K562 (cell line): ENCODE results near the gene HERC5. TPM values are rescaled to one million over a fixed set of nuclear protein-coding genes. Genes with fewer than 3 reads are reported as not detected.

ENCODE experiments used
- ARID4B ChIP-seq: sonication (generic); formaldehyde crosslinking; IDR thresholded peaks from 2 replicates; pipeline ENCODE4 v1.8.0; 2022; ENCODE audit warnings: mild to moderate bottlenecking, missing genetic modification reagents
- DPF2 ChIP-seq: fragments of 450-650 bp; IDR thresholded peaks from 2 replicates; pipeline ENCODE4 v1.6.1; 2016
- HMG20B ChIP-seq: fragments of 250-450 bp; sonication (Bioruptor Pico); IDR thresholded peaks from 2 replicates; pipeline ENCODE4 v1.5.0; 2021; ENCODE audit warnings: mild to moderate bottlenecking
- MTA2 ChIP-seq: fragments of 450-650 bp; IDR thresholded peaks from 2 replicates; pipeline ENCODE4 v1.6.1; 2016; ENCODE audit warnings: low read depth
- NCOA6 ChIP-seq: fragments of 450-650 bp; IDR thresholded peaks from 2 replicates; pipeline ENCODE4 v1.6.1; 2017; ENCODE audit warnings: mild to moderate bottlenecking
- NFE2 ChIP-seq: IDR thresholded peaks from 2 replicates; pipeline ENCODE4 v1.6.1; 2014; ENCODE audit warnings: antibody characterized with exemption, low read depth
- POLR3G ChIP-seq: IDR thresholded peaks from 2 replicates; pipeline ENCODE4 v1.6.1; 2011; ENCODE audit not compliant: insufficient read length, insufficient replicate concordance; ENCODE audit errors: extremely low read depth
- RBM22 ChIP-seq: fragments of 200-400 bp; formaldehyde crosslinking; IDR thresholded peaks from 2 replicates; pipeline ENCODE4 v1.6.1; 2018; ENCODE audit warnings: low read length, low read depth; ENCODE audit not compliant: poor library complexity, severe bottlenecking
- SMAD4 ChIP-seq: fragments of 250-450 bp; sonication (Bioruptor Pico); conservative IDR thresholded peaks from 2 replicates; pipeline ENCODE4 v1.8.0; 2021; ENCODE audit warnings: inconsistent platforms, mild to moderate bottlenecking, moderate library complexity
- SMC3 ChIP-seq: conservative IDR thresholded peaks from 2 replicates; pipeline ENCODE4 v1.6.1; 2011; ENCODE audit warnings: low read depth, low read length, improper control_type of control experiment; ENCODE audit not compliant: insufficient read depth
- SP2 ChIP-seq: IDR thresholded peaks from 2 replicates; pipeline ENCODE4 v1.6.1; 2011; ENCODE audit warnings: mild to moderate bottlenecking, low read depth, low read length, moderate library complexity; ENCODE audit not compliant: poor library complexity, severe bottlenecking; ENCODE audit errors: extremely low read depth
- SREBF1 ChIP-seq: fragments of 150-350 bp; IDR thresholded peaks from 2 replicates; pipeline ENCODE4 v1.6.1; 2014; ENCODE audit warnings: antibody characterized with exemption, low read depth, low read length, borderline replicate concordance
- TCF7 ChIP-seq: sonication (generic); IDR thresholded peaks from 2 replicates; pipeline ENCODE4 v1.6.1; 2016; ENCODE audit warnings: antibody characterized with exemption, borderline replicate concordance
- TCFL5 ChIP-seq: fragments of 250-450 bp; sonication (Bioruptor Pico); conservative IDR thresholded peaks from 2 replicates; pipeline ENCODE4 v1.6.1; 2021; ENCODE audit warnings: mild to moderate bottlenecking, moderate library complexity, matching md5 sums
- ZNF3 ChIP-seq: fragments of 250-450 bp; sonication (Bioruptor Pico); IDR thresholded peaks from 2 replicates; pipeline ENCODE4 v1.5.0; 2021; ENCODE audit warnings: mild to moderate bottlenecking, moderate library complexity
- ZNF655 ChIP-seq: fragments of 250-450 bp; sonication (Bioruptor Pico); IDR thresholded peaks from 2 replicates; pipeline ENCODE4 v1.5.0; 2021
- polyA plus RNA-seq, 8 experiments: library from polyadenylated mRNA; depleted of rRNA in 4 of 8; stranded (reverse) in 5 of 8; unstranded in 3 of 8; fragments of >200 nt; fragmentation: Nextera tagmentation in 2 of 8; fragmentation: Illumina TruSeq in 1 of 8; extraction: Ambion mirVana in 2 of 8; extraction: Trizol in 1 of 8; gene quantifications; 2 replicates each; pipeline versions ENCODE4 v1.2.1 to v1.2.3, GENCODE V29; 2011 to 2014; ENCODE audit warnings: inconsistent platforms in 1 of 8, missing spikeins in 1 of 8
- total RNA-seq, 7 experiments: library from RNA; depleted of rRNA in 6 of 7; stranded (reverse); fragments of >200 nt in 6 of 7; fragmentation: Illumina TruSeq in 2 of 7; extraction: Trizol in 2 of 7; gene quantifications; 2 replicates each; pipeline versions ENCODE4 v1.2.1 to v1.2.3, GENCODE V29; 2011 to 2021; ENCODE audit warnings: low replicate concordance in 1 of 7
- TF ChIP-seq, protein P1 (sequence below): fragments of 250-450 bp; sonication (Bioruptor Pico); IDR thresholded peaks from 2 replicates; pipeline ENCODE4 v1.4.0; 2020; ENCODE audit warnings: borderline replicate concordance
- TF ChIP-seq, protein P2 (sequence below): fragments of 250-450 bp; sonication (Bioruptor Pico); IDR thresholded peaks from 2 replicates; pipeline ENCODE4 v1.8.0; 2021; ENCODE audit warnings: moderate library complexity, mild to moderate bottlenecking, inconsistent platforms
- TF ChIP-seq, protein P3 (sequence below): fragments of 450-650 bp; IDR thresholded peaks from 2 replicates; pipeline ENCODE4 v1.6.1; 2018; ENCODE audit warnings: mild to moderate bottlenecking, low read depth; ENCODE audit not compliant: partially characterized antibody

HERC5 gene
- total and polyA plus RNA-seq, 9 of the 15 experiments (the other 6 are each of a cell fraction or from before 2014, with no cell fraction given) = 0.18 TPM; not detected in 8

GRCh38 chr4:88523325-88524129, 66.6 kb downstream of the HERC5 start, which contains the start of gene PYURF (continued):
- TF ChIP-seq SMAD4 (CRISPR knock-in tag) = peak; percentile 65
- no peak for TF ChIP-seq POLR3G
- TF ChIP-seq SP2 = no peak
- no peak for TF ChIP-seq SREBF1
- TF ChIP-seq TCF7 = 0 out of 2 replicates have a peak, but pooled peaks have one; percentile 51
- no peak for TF ChIP-seq NFE2
- TF ChIP-seq ARID4B (CRISPR knock-in tag) = peak; percentile 88
- TF ChIP-seq MTA2 = no peak
- no peak for TF ChIP-seq DPF2
- TF ChIP-seq ZNF655 (CRISPR knock-in tag) = no peak
- TF ChIP-seq RBM22 = peak; percentile 54
- TF ChIP-seq, protein P1, sequence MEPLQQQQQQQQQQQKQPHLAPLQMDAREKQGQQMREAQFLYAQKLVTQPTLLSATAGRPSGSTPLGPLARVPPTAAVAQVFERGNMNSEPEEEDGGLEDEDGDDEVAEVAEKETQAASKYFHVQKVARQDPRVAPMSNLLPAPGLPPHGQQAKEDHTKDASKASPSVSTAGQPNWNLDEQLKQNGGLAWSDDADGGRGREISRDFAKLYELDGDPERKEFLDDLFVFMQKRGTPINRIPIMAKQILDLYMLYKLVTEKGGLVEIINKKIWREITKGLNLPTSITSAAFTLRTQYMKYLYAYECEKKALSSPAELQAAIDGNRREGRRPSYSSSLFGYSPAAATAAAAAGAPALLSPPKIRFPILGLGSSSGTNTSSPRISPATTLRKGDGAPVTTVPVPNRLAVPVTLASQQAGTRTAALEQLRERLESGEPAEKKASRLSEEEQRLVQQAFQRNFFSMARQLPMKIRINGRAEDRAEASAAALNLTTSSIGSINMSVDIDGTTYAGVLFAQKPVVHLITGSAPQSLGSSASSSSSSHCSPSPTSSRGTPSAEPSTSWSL (CRISPR knock-in tag) = no peak
- TF ChIP-seq TCFL5 (CRISPR knock-in tag) = no peak
- no peak for TF ChIP-seq ZNF3
- TF ChIP-seq SMC3 = peak; percentile 27; the same call in 1 of the 2 replicates
- no peak for TF ChIP-seq HMG20B (CRISPR knock-in tag)
- TF ChIP-seq NCOA6 = no peak
- TF ChIP-seq, protein P2, sequence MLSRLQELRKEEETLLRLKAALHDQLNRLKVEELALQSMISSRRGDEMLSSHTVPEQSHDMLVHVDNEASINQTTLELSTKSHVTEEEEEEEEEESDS (CRISPR knock-in tag) = no peak
- TF ChIP-seq, protein P3, sequence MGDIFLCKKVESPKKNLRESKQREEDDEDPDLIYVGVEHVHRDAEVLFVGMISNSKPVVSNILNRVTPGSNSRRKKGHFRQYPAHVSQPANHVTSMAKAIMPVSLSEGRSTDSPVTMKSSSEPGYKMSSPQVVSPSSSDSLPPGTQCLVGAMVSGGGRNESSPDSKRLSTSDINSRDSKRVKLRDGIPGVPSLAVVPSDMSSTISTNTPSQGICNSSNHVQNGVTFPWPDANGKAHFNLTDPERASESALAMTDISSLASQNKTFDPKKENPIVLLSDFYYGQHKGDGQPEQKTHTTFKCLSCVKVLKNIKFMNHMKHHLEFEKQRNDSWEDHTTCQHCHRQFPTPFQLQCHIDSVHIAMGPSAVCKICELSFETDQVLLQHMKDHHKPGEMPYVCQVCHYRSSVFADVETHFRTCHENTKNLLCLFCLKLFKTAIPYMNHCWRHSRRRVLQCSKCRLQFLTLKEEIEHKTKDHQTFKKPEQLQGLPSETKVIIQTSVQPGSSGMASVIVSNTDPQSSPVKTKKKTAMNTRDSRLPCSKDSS = no peak
